ENCODE results near the gene MTIF2.
"Not testable (repeated sequence)": the region's sequence is repeated elsewhere in the genome, so short reads cannot be mapped to it uniquely, and the experiment has no call there.

Gene MTIF2

DNA sequence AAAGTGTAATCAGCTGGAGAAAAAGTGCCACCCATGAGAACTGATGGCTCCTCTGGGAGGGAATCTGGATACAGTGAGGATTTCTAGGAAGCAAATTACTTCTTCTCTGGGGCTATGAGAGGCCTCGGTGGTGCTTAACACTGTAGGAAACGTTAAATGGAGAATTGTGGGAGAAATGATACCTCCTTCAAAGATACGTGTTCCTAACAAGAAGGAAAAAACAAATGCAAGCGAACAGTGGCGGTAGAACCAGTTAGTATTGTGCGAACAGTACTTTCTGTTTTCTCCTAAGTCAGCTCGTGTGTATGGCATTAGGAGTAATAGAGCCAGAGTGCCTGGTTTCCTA is 587 bp upstream of the MTIF2 start:
- peak overlapping the region; percentile 70 to 93 for H3K4me3 ChIP-seq (replicated peaks in 1 of 2; ENCODE audit: low read depth in 2 of 2, low read length in 2 of 2)
- TF ChIP-seq, protein P1, sequence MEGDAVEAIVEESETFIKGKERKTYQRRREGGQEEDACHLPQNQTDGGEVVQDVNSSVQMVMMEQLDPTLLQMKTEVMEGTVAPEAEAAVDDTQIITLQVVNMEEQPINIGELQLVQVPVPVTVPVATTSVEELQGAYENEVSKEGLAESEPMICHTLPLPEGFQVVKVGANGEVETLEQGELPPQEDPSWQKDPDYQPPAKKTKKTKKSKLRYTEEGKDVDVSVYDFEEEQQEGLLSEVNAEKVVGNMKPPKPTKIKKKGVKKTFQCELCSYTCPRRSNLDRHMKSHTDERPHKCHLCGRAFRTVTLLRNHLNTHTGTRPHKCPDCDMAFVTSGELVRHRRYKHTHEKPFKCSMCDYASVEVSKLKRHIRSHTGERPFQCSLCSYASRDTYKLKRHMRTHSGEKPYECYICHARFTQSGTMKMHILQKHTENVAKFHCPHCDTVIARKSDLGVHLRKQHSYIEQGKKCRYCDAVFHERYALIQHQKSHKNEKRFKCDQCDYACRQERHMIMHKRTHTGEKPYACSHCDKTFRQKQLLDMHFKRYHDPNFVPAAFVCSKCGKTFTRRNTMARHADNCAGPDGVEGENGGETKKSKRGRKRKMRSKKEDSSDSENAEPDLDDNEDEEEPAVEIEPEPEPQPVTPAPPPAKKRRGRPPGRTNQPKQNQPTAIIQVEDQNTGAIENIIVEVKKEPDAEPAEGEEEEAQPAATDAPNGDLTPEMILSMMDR (IDR thresholded peaks at IDR 0.05; ENCODE audit: low read depth, low read length): no peak
- DNase-seq (ENCODE audit: low read depth in 2 of 2): peak; percentile 5 to 13

DNA sequence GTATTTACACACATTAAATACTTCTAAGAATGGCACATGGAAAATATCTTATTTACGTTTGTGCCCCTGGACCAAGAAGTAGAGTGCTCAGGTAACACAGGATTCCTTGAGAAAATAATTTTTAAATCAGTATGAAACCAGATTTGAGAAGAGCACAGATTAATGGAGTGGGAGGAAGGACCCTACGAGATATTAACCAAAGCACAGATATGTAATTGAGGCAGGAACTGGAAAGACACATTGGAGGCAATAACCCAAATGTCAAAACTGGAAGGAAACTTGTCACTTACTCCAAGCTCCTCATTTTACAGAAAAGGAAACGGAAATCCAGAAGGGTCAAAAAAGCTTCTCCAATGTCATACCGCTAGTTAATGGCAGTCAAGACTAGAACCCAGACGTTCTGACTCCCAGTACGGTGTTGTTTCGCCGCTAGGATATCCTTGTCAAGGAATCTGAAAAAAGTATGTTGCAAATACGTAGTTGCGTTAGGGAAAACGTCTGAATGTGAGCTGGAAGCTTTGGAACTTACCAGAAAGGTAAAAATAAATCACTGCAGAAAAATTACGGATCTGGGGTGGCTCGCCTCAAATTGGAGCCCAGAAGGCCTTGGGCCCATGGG is 634 bp downstream of the MTIF2 start:
- DNase-seq (ENCODE audit: low read depth in 2 of 2): no peak
- peak overlapping the region; percentile 70 to 93 for H3K4me3 ChIP-seq (replicated peaks in 1 of 2; ENCODE audit: low read depth in 2 of 2, low read length in 2 of 2)
- TF ChIP-seq, protein P1 (IDR thresholded peaks at IDR 0.05; ENCODE audit: low read depth, low read length): no peak

DNA sequence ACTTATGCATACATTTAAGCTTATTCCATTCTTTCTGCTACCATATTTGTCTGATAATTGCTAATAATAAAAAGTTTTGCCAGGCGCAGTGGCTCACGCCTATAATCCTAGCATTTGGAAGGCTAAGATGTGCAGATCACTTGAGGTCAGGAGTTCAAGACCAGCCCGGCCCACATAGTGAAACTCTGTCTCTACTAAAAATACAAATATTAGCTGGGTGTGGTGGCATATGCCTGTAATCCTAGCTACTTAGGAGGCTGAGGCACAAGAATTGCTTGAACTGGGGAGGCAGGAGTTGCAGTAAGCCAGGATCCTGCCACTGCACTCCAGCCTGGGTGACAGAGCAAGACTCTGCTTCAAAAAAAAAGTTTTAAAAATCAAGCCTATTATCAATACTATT is 9.4 kb downstream of the MTIF2 start:
- not testable (repeated sequence) for DNase-seq (ENCODE audit: low read depth in 2 of 2); H3K4me3 ChIP-seq (replicated peaks in 1 of 2; ENCODE audit: low read depth in 2 of 2, low read length in 2 of 2)

DNA sequence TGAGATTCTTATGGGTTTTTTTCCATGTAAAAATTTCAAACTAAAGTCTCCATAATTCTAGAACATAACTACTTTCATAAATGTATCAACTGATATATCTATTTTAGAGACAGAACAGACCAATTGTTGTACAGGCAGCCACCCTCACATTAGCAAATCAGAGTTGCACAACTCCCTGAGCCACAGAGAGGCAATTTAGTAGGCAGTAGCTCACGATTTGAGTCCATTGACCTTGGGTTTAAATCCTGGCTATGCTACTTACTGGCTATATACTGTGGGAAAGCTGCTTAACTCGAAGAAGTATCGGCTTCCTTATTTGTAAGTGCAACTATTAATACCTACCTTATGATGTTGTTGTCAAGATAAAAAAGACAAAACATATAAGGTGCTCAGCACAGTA is 16.2 kb downstream of the MTIF2 start:
- no peak for DNase-seq (ENCODE audit: low read depth in 2 of 2)
- no peak overlapping the region for H3K4me3 ChIP-seq (replicated peaks in 1 of 2; ENCODE audit: low read depth in 2 of 2, low read length in 2 of 2)
- TF ChIP-seq, protein P1 (IDR thresholded peaks at IDR 0.05; ENCODE audit: low read depth, low read length): no peak

DNA sequence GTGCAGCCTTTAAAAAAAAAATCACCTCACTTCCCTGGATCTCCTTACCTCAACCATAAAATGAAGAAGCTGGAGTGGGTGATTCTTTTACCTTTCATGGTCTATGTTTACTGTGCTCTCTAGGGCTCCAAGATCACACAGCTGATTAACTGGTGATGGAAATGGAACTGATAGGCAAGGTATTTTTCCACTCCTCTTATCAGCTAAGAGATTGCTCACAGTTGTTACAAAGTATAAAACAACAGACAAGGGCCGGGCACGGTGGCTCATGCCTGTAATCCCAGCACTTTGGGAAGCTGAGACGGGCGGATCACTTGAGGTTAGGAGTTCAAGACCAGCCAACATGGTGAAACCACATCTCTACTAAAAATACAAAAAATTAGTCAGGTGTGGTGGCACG is 22.0 kb downstream of the MTIF2 start:
- TF ChIP-seq, protein P1 (IDR thresholded peaks at IDR 0.05; ENCODE audit: low read depth, low read length): no peak
- DNase-seq (ENCODE audit: low read depth in 2 of 2): no peak
- no peak overlapping the region for H3K4me3 ChIP-seq (replicated peaks in 1 of 2; ENCODE audit: low read depth in 2 of 2, low read length in 2 of 2)

DNA sequence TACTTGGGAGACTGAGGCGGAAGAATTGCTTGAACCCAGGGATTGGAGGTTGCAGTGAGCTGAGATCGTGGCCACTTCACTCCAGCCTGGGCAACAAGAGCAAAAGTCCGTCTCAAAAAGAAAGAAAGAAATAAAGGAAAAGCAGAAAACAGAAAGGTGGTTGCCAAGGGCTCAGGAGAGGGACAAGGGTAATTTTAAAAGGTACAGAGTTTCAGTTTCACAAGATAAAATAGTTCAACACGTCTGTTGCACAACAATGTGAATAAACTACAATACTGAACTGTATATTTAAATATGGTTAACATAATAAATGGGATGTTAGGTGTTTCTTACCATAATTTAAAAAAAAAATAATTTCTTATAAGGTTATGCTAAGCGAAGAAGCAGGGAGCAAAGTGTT is 23.6 kb downstream of the MTIF2 start:
- TF ChIP-seq, protein P1 (IDR thresholded peaks at IDR 0.05; ENCODE audit: low read depth, low read length): no peak
- H3K4me3 ChIP-seq (replicated peaks in 1 of 2; ENCODE audit: low read depth in 2 of 2, low read length in 2 of 2): no peak overlapping the region
- no peak for DNase-seq (ENCODE audit: low read depth in 2 of 2)

DNA sequence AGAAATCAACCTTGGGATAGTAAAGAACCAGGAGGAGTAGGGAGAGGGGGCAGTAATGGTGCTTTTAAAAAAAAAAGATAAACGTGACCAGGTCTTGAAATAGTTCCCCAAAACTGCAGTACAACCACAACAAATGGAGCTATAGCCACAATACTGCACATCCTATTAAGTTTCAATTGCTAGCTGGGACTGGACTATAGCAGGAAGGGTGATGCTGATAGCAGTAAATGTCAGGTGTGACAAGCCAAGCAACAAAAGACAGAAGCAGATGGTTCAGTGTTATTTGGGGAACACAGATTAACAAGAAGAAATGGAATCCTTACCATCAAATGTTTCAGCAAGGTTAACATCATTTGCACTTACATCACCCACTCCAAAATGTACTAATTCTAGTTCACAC is 26.4 kb downstream of the MTIF2 start:
- H3K4me3 ChIP-seq (replicated peaks in 1 of 2; ENCODE audit: low read depth in 2 of 2, low read length in 2 of 2): no peak overlapping the region
- TF ChIP-seq, protein P1 (IDR thresholded peaks at IDR 0.05; ENCODE audit: low read depth, low read length): no peak
- DNase-seq (ENCODE audit: low read depth in 2 of 2): no peak

DNA sequence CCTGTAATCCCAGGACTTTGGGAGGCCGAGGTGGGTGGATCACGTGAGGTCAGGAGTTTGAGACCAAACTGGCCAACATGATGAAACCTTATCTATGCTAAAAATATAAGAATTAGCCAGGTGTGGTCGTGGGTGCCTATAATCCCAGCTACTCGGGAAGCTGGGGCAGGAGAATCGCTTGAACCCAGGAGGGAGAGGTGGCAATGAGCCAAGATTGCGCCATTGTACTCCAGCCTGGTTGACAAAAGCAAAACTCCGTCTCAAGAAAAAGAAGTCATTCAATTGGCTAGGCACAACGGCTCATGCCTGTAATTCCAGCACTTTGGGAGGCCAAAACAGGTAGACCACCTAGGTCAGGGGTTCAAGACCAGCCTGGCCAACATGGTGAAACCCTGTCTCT is 27.4 kb downstream of the MTIF2 start:
- not testable (repeated sequence) for DNase-seq (ENCODE audit: low read depth in 2 of 2); H3K4me3 ChIP-seq (replicated peaks in 1 of 2; ENCODE audit: low read depth in 2 of 2, low read length in 2 of 2)
